ENCODE measurements around the gene ST6GALNAC1.
A peak's percentile ranks its signal among the peaks of the same experiment; 100 is the strongest.
"Not testable (repeated sequence)": the region's sequence is repeated elsewhere in the genome, so short reads cannot be mapped to it uniquely, and the experiment has no call there.

Gene ST6GALNAC1

GRCh38 chr17:76611080-76611749 is 32.3 kb downstream of the ST6GALNAC1 start:
- DNase-seq = not testable (repeated sequence)

- DNase-seq = not testable (repeated sequence)
These were observed 36.9 kb downstream of the ST6GALNAC1 start for GRCh38 chr17:76606685-76607084.

GRCh38 chr17:76601065-76601464 is 42.5 kb downstream of the ST6GALNAC1 start:
- DNase-seq = no peak

- no peak for DNase-seq
These were observed 43.7 kb downstream of the ST6GALNAC1 start for GRCh38 chr17:76599694-76600460.

GRCh38 chr17:76598004-76598439 is 45.5 kb downstream of the ST6GALNAC1 start:
- peak; percentile 29 for DNase-seq

GRCh38 chr17:76597156-76598003 is 46.2 kb downstream of the ST6GALNAC1 start:
- DNase-seq = peak; percentile 52

GRCh38 chr17:76594690-76595089 is 48.9 kb downstream of the ST6GALNAC1 start:
- no peak for DNase-seq

- DNase-seq = no peak
These were observed 49.6 kb downstream of the ST6GALNAC1 start for GRCh38 chr17:76593959-76594358.

- DNase-seq = peak; percentile 37
These were observed 50.2 kb downstream of the ST6GALNAC1 start for GRCh38 chr17:76593384-76593826.

- DNase-seq = no peak
These were observed 55.4 kb downstream of the ST6GALNAC1 start for GRCh38 chr17:76588182-76588581.

GRCh38 chr17:76586741-76587487 is 56.6 kb downstream of the ST6GALNAC1 start:
- peak; percentile 29 for DNase-seq

- DNase-seq = peak; percentile 38
These were observed 57.6 kb downstream of the ST6GALNAC1 start, which contains the start of gene ST6GALNAC2 for GRCh38 chr17:76585649-76586593. TSS of gene ST6GALNAC2 (minus strand) at chr17:76585860. CDS start at chr17:76585808, 52 bp downstream.

- no peak for DNase-seq
These were observed 58.4 kb downstream of the ST6GALNAC1 start for GRCh38 chr17:76585033-76585648.

- no peak for DNase-seq
These were observed 59.0 kb downstream of the ST6GALNAC1 start for GRCh38 chr17:76584427-76585032.

GRCh38 chr17:76582660-76583059 is 60.9 kb downstream of the ST6GALNAC1 start:
- no peak for DNase-seq

GRCh38 chr17:76581515-76581914 is 62.0 kb downstream of the ST6GALNAC1 start:
- DNase-seq = no peak

- DNase-seq = no peak
These were observed 64.3 kb downstream of the ST6GALNAC1 start for GRCh38 chr17:76579281-76579680.

- no peak for DNase-seq
These were observed 65.2 kb downstream of the ST6GALNAC1 start for GRCh38 chr17:76578376-76578775.

GRCh38 chr17:76577876-76578275 is 65.7 kb downstream of the ST6GALNAC1 start:
- DNase-seq = no peak

GRCh38 chr17:76576189-76576588 is 67.4 kb downstream of the ST6GALNAC1 start:
- no peak for DNase-seq

Data from COR-L47 (cell line).